GM12864 (cell line): ENCODE data around the gene ARAP2.
"Not testable (repeated sequence)": the region's sequence is repeated elsewhere in the genome, so short reads cannot be mapped to it uniquely, and the experiment has no call there.

Experiments
- DNase-seq: peaks from one replicate; pipeline ENCODE4 v3.0.0-alpha.2; 2011; ENCODE audit warnings: low read depth
- H3K4me3 ChIP-seq: 2 replicates; pipeline ENCODE4 v1.5.1; 2011; ENCODE audit warnings: mild to moderate bottlenecking, low read depth, low read length, control low read depth
- TF ChIP-seq, protein P1 (sequence below): IDR thresholded peaks from 2 replicates; pipeline ENCODE4 v1.5.1; 2011; ENCODE audit warnings: low read depth, mild to moderate bottlenecking, moderate library complexity, low read length, control low read depth, inconsistent platforms; ENCODE audit errors: missing control alignments

ARAP2 gene

DNA sequence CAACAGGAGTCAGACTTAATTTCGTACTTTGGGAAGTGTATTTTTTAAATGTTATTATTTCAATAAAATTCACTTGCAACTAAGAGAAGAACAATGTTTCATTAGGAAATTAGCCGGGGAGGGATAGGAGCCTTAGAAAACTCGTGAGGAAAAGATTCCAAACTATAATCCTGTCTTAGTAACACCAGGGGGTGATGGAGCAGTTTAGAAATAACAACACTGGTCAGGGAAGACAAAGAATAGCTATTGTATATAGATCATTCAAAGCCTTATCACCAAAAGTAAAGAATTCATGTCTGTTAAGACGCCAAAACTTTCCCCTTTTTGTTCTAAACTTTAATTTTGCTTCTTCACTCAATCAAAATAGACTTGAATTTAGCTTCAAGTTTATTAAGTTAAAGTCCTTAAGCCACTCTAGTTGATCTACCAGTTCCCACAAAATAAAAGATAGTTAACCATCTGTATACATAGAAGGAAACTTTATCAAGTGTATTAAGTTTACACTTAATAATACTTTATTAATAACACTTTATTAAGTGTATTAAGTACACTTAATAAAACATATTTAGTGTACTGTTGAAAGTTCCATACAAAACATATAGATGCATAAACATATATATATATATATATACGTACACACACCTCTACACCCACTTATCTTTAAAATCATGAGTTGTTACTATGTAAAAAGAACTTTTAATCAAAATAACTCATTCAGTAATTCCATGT, 60.5 kb downstream of the ARAP2 start:
- TF ChIP-seq, protein P1, sequence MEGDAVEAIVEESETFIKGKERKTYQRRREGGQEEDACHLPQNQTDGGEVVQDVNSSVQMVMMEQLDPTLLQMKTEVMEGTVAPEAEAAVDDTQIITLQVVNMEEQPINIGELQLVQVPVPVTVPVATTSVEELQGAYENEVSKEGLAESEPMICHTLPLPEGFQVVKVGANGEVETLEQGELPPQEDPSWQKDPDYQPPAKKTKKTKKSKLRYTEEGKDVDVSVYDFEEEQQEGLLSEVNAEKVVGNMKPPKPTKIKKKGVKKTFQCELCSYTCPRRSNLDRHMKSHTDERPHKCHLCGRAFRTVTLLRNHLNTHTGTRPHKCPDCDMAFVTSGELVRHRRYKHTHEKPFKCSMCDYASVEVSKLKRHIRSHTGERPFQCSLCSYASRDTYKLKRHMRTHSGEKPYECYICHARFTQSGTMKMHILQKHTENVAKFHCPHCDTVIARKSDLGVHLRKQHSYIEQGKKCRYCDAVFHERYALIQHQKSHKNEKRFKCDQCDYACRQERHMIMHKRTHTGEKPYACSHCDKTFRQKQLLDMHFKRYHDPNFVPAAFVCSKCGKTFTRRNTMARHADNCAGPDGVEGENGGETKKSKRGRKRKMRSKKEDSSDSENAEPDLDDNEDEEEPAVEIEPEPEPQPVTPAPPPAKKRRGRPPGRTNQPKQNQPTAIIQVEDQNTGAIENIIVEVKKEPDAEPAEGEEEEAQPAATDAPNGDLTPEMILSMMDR = no peak
- no peak for DNase-seq
- H3K4me3 ChIP-seq = no peak overlapping the region

DNA sequence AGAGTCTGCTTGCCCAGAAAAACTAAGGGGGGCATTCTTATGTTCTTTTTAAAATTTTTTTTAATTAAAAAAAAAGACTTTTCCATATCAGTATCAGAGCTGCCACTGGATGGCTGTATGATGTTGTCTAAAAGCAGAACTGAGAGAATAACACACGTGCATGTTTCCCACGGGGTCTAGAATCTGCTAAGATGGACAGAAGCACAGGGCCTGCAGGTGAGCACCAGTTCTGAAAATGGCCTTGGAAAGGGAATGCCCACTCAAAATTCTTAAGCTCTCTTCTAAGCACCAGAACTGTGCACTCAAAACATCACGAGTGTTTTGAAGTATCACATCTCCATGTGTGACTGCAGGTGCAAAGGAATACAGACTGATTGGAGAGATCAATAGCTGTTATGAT, 61.1 kb downstream of the ARAP2 start:
- DNase-seq = no peak
- TF ChIP-seq, protein P1 = no peak
- H3K4me3 ChIP-seq = no peak overlapping the region

DNA sequence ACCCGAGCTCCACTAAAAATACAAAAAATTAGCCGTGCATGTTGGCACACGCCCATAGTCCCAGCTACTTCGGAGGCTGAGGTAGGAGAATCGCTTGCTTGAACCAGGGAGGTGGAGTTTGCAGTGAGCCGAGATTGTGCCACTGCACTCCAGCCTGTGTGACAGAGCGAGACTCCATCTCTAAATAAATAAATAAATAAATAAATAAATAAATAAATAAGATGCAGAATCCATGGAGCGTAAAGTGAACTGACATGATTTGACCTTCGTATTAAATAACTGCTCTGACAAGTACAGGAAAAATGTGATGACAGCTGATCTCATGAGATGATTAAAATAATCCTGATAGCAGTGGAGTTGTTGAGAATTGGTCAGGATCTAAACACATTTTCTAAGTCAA, 62.0 kb downstream of the ARAP2 start:
- H3K4me3 ChIP-seq, DNase-seq: not testable (repeated sequence)

DNA sequence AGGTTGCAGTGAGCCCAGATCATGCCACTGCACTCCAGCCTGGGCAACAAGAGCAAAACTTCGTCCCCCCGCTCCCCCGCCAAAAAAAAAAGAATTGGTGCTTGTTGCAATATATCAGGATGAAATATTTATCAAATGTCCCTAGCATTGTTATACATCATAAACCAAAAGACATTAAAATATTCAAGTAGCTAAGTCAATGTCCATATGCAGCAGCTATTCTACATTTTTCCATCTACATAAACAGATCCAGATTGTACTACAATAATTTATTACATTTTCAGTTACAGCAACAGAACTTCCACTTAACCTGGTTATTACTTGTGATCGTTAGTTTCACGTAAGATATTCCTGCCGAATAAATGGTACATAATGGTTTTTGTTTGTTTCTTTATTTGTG, 64.1 kb downstream of the ARAP2 start:
- no peak for DNase-seq
- TF ChIP-seq, protein P1 = no peak
- H3K4me3 ChIP-seq = no peak overlapping the region

DNA sequence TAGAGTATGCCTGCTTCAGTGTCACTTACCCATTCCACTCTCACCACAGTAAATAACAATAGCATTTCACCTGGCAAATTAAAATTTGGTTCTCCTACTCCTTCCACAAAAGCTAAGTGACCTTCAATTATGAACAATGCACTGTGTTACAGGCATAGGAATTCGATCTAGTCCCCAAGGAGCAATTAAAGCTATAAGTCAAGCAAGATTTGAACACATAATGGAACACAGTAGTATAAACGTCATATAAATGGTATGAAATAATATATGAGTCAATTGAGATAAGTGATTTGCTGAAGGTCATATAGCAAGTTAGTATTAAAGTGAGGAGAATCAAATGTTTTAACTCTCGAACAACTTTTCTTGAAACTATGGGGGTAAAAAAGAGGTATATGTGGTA, 65.8 kb downstream of the ARAP2 start:
- TF ChIP-seq, protein P1 = no peak
- H3K4me3 ChIP-seq = no peak overlapping the region
- no peak for DNase-seq

DNA sequence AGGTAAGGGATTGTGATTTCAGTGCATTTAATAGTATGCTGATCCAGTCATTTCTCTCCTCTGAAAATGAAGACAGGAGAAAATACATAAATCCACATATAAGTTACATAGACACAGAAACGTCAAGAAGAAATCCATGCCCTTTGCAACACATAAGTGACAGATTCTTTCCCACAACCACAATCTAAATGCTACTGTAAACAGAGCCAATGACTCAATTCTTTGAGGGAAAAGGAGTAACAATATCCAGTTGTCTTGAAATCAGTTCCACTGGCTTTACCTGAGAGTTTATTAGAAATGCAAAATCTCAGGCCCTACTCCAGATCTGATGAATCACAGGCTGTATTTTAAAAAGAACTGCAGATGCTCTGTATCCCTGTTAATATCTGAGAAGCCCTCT, 66.4 kb downstream of the ARAP2 start:
- DNase-seq = no peak
- no peak overlapping the region for H3K4me3 ChIP-seq
- TF ChIP-seq, protein P1 = no peak

DNA sequence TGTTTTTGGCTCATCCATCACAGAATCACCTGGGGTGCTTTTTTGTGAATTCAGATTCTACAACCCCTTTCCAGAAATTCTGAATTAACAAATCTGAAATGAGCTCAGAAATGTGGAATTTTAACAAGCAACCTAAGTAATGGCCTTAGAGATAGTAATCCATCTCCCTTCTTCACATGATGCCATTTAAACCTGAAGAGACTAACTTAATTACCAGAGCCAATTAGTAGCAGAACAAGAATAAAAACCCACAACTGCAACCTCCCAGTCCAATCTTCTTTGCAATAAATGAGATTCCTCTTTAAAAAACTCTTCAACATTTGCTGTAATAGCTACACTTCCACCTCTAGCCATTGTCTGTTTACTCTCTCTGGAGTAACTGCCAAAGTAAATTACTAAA, 69.7 kb downstream of the ARAP2 start:
- no peak overlapping the region for H3K4me3 ChIP-seq
- no peak for DNase-seq
- TF ChIP-seq, protein P1 = no peak
